PFSK-1 (cell line): Measurements from ENCODE around the gene ELAC2.
A peak's percentile ranks its signal among the peaks of the same experiment; 100 is the strongest.

ENCODE experiments used
- FOXP2 ChIP-seq: optimal IDR thresholded peaks from 2 replicates; pipeline ENCODE3; 2011; ENCODE audit warnings: borderline replicate concordance, control low read depth, inconsistent platforms; ENCODE audit not compliant: insufficient read depth; ENCODE audit errors: extremely low read length, extremely low read depth
- POLR2AphosphoS5 ChIP-seq: IDR thresholded peaks from 2 replicates; pipeline ENCODE4 v1.6.1; 2012; ENCODE audit warnings: low read depth, mild to moderate bottlenecking, control low read depth, low read length, moderate library complexity
- SIN3A ChIP-seq: IDR thresholded peaks from 2 replicates; pipeline ENCODE4 v1.6.1; 2012; ENCODE audit warnings: mild to moderate bottlenecking, low read length, moderate library complexity, borderline replicate concordance; ENCODE audit not compliant: insufficient read depth
- TAF1 ChIP-seq: IDR thresholded peaks from 2 replicates; pipeline ENCODE4 v1.6.1; 2012; ENCODE audit warnings: low read length, control low read depth, borderline replicate concordance; ENCODE audit not compliant: insufficient read depth
- TF ChIP-seq, protein P1 (sequence below), 2 experiments: IDR thresholded peaks; 2 replicates each; pipeline versions ENCODE4 v1.6.1 to v1.8.0; 2011 to 2012; ENCODE audit warnings: low read depth in 2 of 2, low read length in 2 of 2, control low read depth in 1 of 2, inconsistent platforms in 1 of 2, mild to moderate bottlenecking in 1 of 2, moderate library complexity in 1 of 2; ENCODE audit not compliant: insufficient read depth in 1 of 2

DNA sequence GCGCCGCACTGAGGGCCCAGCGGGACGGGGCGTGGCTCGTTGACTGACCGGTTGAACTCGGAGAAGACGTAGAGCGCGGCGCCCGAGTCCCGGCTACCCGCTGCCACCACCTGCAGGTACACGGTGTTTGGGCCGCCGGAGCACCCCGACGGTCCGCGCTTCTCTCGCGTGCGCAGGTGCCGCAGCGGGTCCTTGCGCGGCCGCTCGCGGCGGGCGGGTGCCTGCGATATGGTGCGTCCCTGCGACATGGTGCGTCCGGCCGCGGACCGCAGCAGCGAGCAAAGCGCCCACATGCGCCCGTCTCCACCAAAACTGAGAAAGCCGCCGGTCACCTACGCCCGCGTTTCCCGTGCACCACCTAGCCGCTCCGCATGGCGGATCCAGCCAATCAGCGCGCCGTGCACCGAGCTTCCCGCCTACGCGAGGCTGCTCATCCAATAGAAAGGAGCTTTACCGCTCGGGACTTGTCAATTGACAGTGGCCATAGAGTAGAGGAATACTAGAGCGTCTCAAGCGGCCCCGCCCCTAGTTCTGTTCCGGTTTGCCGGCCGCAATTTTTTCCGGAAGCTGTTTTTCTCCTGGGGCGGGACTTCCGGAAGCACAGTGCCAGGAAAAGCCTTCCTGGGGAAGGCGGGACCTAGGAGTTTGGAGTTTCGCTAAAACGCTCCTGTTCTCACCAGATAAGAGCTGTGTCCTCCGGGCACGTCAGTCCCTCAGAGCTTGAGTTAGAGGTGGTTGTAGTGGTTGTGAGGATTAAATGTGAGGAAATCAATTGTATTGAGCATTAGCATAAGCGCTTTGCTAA lies at the start of gene ELAC2:
- TF ChIP-seq POLR2AphosphoS5 (peak; percentile 97), SIN3A (no peak; the same call in 1 of the 2 replicates), TAF1 (peak; percentile 81; the same call in 1 of the 2 replicates), FOXP2 (no peak)
- TF ChIP-seq, protein P1, sequence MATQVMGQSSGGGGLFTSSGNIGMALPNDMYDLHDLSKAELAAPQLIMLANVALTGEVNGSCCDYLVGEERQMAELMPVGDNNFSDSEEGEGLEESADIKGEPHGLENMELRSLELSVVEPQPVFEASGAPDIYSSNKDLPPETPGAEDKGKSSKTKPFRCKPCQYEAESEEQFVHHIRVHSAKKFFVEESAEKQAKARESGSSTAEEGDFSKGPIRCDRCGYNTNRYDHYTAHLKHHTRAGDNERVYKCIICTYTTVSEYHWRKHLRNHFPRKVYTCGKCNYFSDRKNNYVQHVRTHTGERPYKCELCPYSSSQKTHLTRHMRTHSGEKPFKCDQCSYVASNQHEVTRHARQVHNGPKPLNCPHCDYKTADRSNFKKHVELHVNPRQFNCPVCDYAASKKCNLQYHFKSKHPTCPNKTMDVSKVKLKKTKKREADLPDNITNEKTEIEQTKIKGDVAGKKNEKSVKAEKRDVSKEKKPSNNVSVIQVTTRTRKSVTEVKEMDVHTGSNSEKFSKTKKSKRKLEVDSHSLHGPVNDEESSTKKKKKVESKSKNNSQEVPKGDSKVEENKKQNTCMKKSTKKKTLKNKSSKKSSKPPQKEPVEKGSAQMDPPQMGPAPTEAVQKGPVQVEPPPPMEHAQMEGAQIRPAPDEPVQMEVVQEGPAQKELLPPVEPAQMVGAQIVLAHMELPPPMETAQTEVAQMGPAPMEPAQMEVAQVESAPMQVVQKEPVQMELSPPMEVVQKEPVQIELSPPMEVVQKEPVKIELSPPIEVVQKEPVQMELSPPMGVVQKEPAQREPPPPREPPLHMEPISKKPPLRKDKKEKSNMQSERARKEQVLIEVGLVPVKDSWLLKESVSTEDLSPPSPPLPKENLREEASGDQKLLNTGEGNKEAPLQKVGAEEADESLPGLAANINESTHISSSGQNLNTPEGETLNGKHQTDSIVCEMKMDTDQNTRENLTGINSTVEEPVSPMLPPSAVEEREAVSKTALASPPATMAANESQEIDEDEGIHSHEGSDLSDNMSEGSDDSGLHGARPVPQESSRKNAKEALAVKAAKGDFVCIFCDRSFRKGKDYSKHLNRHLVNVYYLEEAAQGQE (IDR thresholded peaks at IDR 0.05; ENCODE audit: insufficient read depth in 1 of 2, low read depth in 2 of 2, low read length in 2 of 2), result 0 out of 4 replicates have a peak, but pooled peaks of 1 of the 2 experiments have one; percentile 20
